GM12875 (cell line): ENCODE results near the gene ZNF366.

Experiments used
- H3K4me3 ChIP-seq: one replicate; pipeline ENCODE4 v1.5.1; 2011; ENCODE audit warnings: low read depth, low read length, control low read depth
- TF ChIP-seq, protein P1 (sequence below): IDR thresholded peaks from 2 replicates; pipeline ENCODE4 v1.5.1; 2011; ENCODE audit warnings: low read depth, mild to moderate bottlenecking, control low read depth, inconsistent platforms, low read length, moderate library complexity, borderline replicate concordance; ENCODE audit not compliant: insufficient read depth

The ZNF366 gene

GRCh38 chr5:72497823-72498222 lies 9.4 kb downstream of the ZNF366 start:
- TF ChIP-seq, protein P1, sequence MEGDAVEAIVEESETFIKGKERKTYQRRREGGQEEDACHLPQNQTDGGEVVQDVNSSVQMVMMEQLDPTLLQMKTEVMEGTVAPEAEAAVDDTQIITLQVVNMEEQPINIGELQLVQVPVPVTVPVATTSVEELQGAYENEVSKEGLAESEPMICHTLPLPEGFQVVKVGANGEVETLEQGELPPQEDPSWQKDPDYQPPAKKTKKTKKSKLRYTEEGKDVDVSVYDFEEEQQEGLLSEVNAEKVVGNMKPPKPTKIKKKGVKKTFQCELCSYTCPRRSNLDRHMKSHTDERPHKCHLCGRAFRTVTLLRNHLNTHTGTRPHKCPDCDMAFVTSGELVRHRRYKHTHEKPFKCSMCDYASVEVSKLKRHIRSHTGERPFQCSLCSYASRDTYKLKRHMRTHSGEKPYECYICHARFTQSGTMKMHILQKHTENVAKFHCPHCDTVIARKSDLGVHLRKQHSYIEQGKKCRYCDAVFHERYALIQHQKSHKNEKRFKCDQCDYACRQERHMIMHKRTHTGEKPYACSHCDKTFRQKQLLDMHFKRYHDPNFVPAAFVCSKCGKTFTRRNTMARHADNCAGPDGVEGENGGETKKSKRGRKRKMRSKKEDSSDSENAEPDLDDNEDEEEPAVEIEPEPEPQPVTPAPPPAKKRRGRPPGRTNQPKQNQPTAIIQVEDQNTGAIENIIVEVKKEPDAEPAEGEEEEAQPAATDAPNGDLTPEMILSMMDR = no peak
- no peak overlapping the region for H3K4me3 ChIP-seq

DNA sequence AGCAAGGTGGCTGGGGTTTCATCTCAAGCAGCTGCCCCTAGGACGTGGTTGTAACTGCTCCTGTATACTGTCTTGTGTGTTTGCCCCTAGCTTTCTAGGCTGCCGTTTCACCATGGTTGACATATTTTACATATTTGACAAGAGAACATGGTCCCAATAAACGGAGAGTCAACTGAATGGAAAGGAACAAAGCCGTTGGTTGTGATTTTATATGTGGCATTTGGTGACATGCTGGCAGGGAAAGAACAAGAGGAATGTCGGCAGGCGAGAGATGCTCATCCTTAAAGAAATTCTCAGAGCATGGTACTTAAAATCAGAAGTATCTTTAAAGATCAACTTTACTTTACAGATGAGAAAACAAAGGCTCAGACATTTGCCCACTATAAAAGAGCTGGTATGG lies 11.8 kb downstream of the ZNF366 start:
- no peak overlapping the region for H3K4me3 ChIP-seq
- TF ChIP-seq, protein P1 = no peak

DNA sequence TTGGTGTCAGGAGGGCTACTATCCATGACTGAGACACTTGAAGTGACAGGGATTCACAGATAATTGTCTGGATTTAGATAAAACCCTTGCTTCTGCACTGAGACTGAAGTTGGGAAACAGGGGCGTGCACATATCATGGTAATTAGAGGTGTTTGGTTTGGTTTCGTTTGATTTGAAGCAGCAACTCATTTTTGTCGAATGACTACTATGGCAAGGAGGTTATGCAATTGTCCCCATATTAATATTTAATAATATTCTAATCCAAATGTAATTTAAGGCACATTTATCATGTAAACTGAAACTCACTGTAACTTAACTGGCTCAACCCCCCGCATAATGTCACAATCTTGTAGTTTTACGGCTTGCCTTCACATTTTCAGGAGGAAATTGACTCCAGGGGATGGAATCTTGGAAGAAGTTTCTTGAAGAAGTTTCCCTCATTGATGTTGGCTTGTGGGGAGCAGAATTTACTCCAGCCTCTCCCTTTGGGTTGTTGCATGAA lies 12.5 kb downstream of the ZNF366 start:
- H3K4me3 ChIP-seq = no peak overlapping the region
- TF ChIP-seq, protein P1 = no peak

DNA sequence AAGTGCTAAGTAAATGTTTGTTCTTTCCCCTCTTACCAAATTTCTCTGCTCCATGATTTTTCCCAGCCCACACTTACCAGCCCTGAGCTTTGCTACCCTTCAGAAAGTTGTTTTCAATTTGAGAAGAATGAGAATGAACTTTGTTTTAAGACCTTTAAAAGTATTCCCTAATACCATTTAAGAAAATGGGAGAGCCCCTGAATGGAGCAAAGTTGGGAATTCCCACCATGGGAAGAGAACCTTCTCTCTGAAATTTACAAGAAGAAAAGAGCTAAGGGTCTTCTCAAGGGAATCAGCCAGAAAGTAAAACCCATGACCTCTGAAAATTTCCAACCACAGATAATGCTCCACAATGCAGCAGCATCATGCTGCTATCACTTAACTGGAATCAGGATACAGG lies 17.7 kb downstream of the ZNF366 start:
- TF ChIP-seq, protein P1 = no peak
- H3K4me3 ChIP-seq = no peak overlapping the region

DNA sequence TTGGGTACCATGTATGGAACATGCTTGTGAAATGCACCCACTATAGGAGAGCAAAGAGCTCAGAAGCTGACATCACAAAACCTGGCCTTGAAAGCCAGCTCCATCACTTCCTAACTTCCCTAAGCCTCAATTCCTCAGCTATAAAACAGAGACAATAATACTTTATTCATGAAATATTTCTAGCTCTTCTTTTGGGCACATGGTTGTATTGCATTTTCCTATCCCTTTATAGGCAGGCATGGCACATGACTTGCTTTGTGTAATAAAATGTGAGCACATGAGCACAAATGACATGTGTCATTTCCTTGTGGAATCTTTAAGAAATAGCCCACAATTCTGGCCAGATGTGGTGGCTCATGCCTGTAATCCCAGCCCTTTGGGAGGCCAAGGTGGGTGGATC lies 18.5 kb downstream of the ZNF366 start:
- TF ChIP-seq, protein P1 = no peak
- H3K4me3 ChIP-seq = no peak overlapping the region

- no peak overlapping the region for H3K4me3 ChIP-seq
- TF ChIP-seq, protein P1 = no peak
Observed at GRCh38 chr5:72487177-72487576, 20.0 kb downstream of the ZNF366 start.

- no peak overlapping the region for H3K4me3 ChIP-seq
- TF ChIP-seq, protein P1 = no peak
Observed at GRCh38 chr5:72486371-72486770, 20.8 kb downstream of the ZNF366 start.
